ENCODE measurements around the gene ADCY10.

The ADCY10 gene

DNA sequence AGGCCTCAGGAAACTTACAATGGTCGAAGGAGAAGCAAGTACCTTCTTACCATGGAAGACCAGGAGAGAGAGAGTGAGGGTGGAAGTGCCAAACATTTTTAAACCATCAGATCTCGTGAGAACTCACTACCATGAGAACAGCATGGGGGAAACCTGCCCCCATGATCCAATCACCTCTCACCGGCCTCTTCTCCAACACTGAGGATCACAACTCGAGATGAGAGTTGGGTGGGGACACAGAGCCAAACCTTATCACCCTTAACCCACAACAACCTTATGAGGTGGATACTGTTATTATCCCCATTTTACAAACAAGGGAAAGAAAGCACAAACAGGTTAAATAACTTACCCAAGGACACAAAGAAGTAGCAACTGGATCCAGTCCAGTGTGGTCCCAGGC is 111.7 kb downstream of the ADCY10 start:
- no peaks in the 10 kb centered on the region for H3K27me3 ChIP-seq (replicated peaks)
- in situ Hi-C loops (cut with HindIII; ENCODE audit: low pct_ligation_motif_present, low sequenced_read_pairs), result no loop called here
- H3K4me3 ChIP-seq (ENCODE audit: low read depth, low read length), result no peak overlapping the region
- H3K36me3 ChIP-seq (replicated peaks), result no peaks in the 10 kb centered on the region
- TF ChIP-seq CTCF (IDR thresholded peaks at IDR 0.05; ENCODE audit: low read depth, low read length, missing control alignments), result no peak
- DNase-seq, result no peak
- H3K27ac ChIP-seq, result no peak overlapping the region

GRCh38 chr1:167800251-167800650 is 113.7 kb downstream of the ADCY10 start:
- in situ Hi-C loops (cut with HindIII; ENCODE audit: low pct_ligation_motif_present, low sequenced_read_pairs), result no loop called here
- H3K27ac ChIP-seq, result no peak overlapping the region
- no peak for DNase-seq
- no peak overlapping the region for H3K4me3 ChIP-seq (ENCODE audit: low read depth, low read length)
- no peaks in the 10 kb centered on the region for H3K27me3 ChIP-seq (replicated peaks)
- H3K36me3 ChIP-seq (replicated peaks), result no peaks in the 10 kb centered on the region
- TF ChIP-seq CTCF (IDR thresholded peaks at IDR 0.05; ENCODE audit: low read depth, low read length, missing control alignments), result no peak

- Histone ChIP-seq H3K4me3 (ENCODE audit: low read depth, low read length) (no peak overlapping the region), H3K36me3 (replicated peaks) (no peaks in the 10 kb centered on the region), H3K27ac (no peak overlapping the region), H3K27me3 (replicated peaks) (no peaks in the 10 kb centered on the region)
- in situ Hi-C loops (cut with HindIII; ENCODE audit: low pct_ligation_motif_present, low sequenced_read_pairs), result no loop called here
- DNase-seq, result no peak
- TF ChIP-seq CTCF (IDR thresholded peaks at IDR 0.05; ENCODE audit: low read depth, low read length, missing control alignments), result no peak
These were observed 114.2 kb downstream of the ADCY10 start for GRCh38 chr1:167799747-167800146.

DNA sequence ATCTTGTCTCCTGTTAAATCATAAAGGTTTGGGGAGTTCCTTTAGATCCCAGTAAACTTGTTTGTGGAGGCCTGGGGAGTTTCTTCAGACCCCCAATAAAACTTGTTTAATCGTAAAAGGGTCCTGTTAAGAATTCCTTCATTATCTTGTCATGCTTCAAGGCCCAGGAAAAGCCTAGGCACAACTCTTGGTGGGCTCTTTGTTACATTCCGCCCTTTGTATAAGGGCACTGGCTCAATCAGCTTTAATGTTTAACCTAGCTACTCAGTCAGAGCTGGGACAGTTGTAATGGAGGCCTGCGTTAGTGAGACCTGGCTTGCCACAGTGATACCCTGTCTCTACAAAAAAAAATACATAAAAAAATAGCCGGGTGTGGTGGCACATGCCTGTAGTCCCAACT is 115.0 kb downstream of the ADCY10 start:
- no peak overlapping the region for H3K27ac ChIP-seq
- H3K27me3 ChIP-seq (replicated peaks), result no peaks in the 10 kb centered on the region
- no peaks in the 10 kb centered on the region for H3K36me3 ChIP-seq (replicated peaks)
- TF ChIP-seq CTCF (IDR thresholded peaks at IDR 0.05; ENCODE audit: low read depth, low read length, missing control alignments), result no peak
- no peak for DNase-seq
- in situ Hi-C loops (cut with HindIII; ENCODE audit: low pct_ligation_motif_present, low sequenced_read_pairs), result no loop called here
- H3K4me3 ChIP-seq (ENCODE audit: low read depth, low read length), result no peak overlapping the region

GRCh38 chr1:167797015-167797414 is 116.9 kb downstream of the ADCY10 start:
- in situ Hi-C loops (cut with HindIII; ENCODE audit: low pct_ligation_motif_present, low sequenced_read_pairs), result no loop called here
- Histone ChIP-seq H3K27me3 (replicated peaks) (no peaks in the 10 kb centered on the region), H3K4me3 (ENCODE audit: low read depth, low read length) (no peak overlapping the region), H3K27ac (peak overlapping the region; percentile 91), H3K36me3 (replicated peaks) (no peaks in the 10 kb centered on the region)
- peak; percentile 95 for DNase-seq
- peak; percentile 30 for TF ChIP-seq CTCF (IDR thresholded peaks at IDR 0.05; ENCODE audit: low read depth, low read length, missing control alignments)

Measured in brain microvascular endothelial cell (primary cell).